CD4-positive, alpha-beta T cell treated with Interleukin-4 for 1 hour (primary cell): ENCODE data around the gene DNAH8.
"Not testable (repeated sequence)": the region's sequence is repeated elsewhere in the genome, so short reads cannot be mapped to it uniquely, and the experiment has no call there.

ENCODE experiments used
- DNase-seq, 2 donors: peaks; one replicate each; pipeline ENCODE4 v3.0.0-alpha.2; 2020 to 2022

The DNAH8 gene

GRCh38 chr6:38846844-38847243, 131.7 kb downstream of the DNAH8 start:
- DNase-seq = no peak

GRCh38 chr6:38847497-38847896, 132.4 kb downstream of the DNAH8 start:
- no peak for DNase-seq

- DNase-seq = no peak
Observed at GRCh38 chr6:38848760-38849159, 133.6 kb downstream of the DNAH8 start.

GRCh38 chr6:38852215-38852614, 137.1 kb downstream of the DNAH8 start:
- DNase-seq = no peak

- DNase-seq = no peak
Observed at GRCh38 chr6:38853236-38853635, 138.1 kb downstream of the DNAH8 start.

- no peak for DNase-seq
Observed at GRCh38 chr6:38856492-38856891, 141.4 kb downstream of the DNAH8 start.

- DNase-seq = no peak
Observed at GRCh38 chr6:38857815-38858214, 142.7 kb downstream of the DNAH8 start.

- no peak for DNase-seq
Observed at GRCh38 chr6:38860041-38860440, 144.9 kb downstream of the DNAH8 start.

GRCh38 chr6:38861926-38862401, 146.9 kb downstream of the DNAH8 start:
- DNase-seq = no peak

- DNase-seq = no peak
Observed at GRCh38 chr6:38865521-38866174, 150.5 kb downstream of the DNAH8 start.

- DNase-seq = no peak
Observed at GRCh38 chr6:38867726-38868125, 152.6 kb downstream of the DNAH8 start.

- DNase-seq = peak; percentile 48 to 68
Observed at GRCh38 chr6:38871741-38872568, 156.8 kb downstream of the DNAH8 start.

GRCh38 chr6:38873001-38873400, 157.9 kb downstream of the DNAH8 start:
- no peak for DNase-seq

GRCh38 chr6:38873816-38874215, 158.7 kb downstream of the DNAH8 start:
- DNase-seq = not testable (repeated sequence)

GRCh38 chr6:38876475-38876874, 161.4 kb downstream of the DNAH8 start:
- peak; percentile 61 to 72 for DNase-seq

GRCh38 chr6:38877721-38878120, 162.6 kb downstream of the DNAH8 start:
- no peak for DNase-seq

GRCh38 chr6:38882157-38882556, 167.0 kb downstream of the DNAH8 start:
- DNase-seq = no peak

GRCh38 chr6:38897507-38897906, 182.4 kb downstream of the DNAH8 start:
- no peak for DNase-seq

GRCh38 chr6:38901802-38902522, 186.9 kb downstream of the DNAH8 start:
- no peak for DNase-seq

- no peak for DNase-seq
Observed at GRCh38 chr6:38906582-38906981, 191.5 kb downstream of the DNAH8 start.

GRCh38 chr6:38907264-38907663, 192.2 kb downstream of the DNAH8 start:
- no peak for DNase-seq

GRCh38 chr6:38909015-38909730, 194.1 kb downstream of the DNAH8 start:
- DNase-seq = no peak

GRCh38 chr6:38910207-38910606, 195.1 kb downstream of the DNAH8 start:
- no peak for DNase-seq
